Breast epithelium (tissue), 4 donors: Measurements from ENCODE around the gene RMND5A. TPM values are rescaled to one million over a fixed set of nuclear protein-coding genes. Genes with fewer than 3 reads are reported as not detected.

Experiments
- DNase-seq, 2 donors: peaks; one replicate each; pipeline ENCODE4 v3.0.0-alpha.2; 2019; ENCODE audit warnings: low spot score in 2 of 2
- H3K27ac ChIP-seq, 2 donors: fragments of 200-600 bp; sonication (generic) in 1 of 2; one replicate each; pipeline ENCODE4 v1.5.1; 2016 to 2019; ENCODE audit warnings: mild to moderate bottlenecking in 1 of 2
- H3K27me3 ChIP-seq, 2 donors: fragments of 200-600 bp; sonication (generic) in 1 of 2; one replicate each; pipeline versions ENCODE4 v1.5.1 to v1.6.0; 2017 to 2019; ENCODE audit warnings: control low read depth in 1 of 2, mild to moderate bottlenecking in 1 of 2
- H3K36me3 ChIP-seq: fragments of 200-600 bp; one replicate; pipeline ENCODE4 v1.5.1; 2019
- H3K4me1 ChIP-seq, 2 donors: fragments of 200-600 bp; sonication (generic); one replicate each; pipeline ENCODE4 v1.5.1; 2016 to 2019; ENCODE audit warnings: control low read depth in 1 of 2
- H3K4me3 ChIP-seq, 3 donors: fragments of 200-600 bp; sonication (generic); 1 replicate in 2 of 3; 2 replicates in 1 of 3; pipeline ENCODE4 v1.5.1; 2016 to 2019; ENCODE audit warnings: mild to moderate bottlenecking in 3 of 3, moderate library complexity in 2 of 3
- H3K9me3 ChIP-seq, 2 donors: fragments of 200-600 bp; sonication (generic) in 1 of 2; one replicate each; pipeline ENCODE4 v1.5.1; 2016 to 2019; ENCODE audit warnings: control low read depth in 1 of 2
- CTCF ChIP-seq, 3 donors: fragments of 450-650 bp; IDR thresholded peaks; one replicate each; pipeline ENCODE4 v1.5.1; 2016 to 2017; ENCODE audit warnings: antibody characterized with exemption in 3 of 3, mild to moderate bottlenecking in 3 of 3, moderate library complexity in 3 of 3
- POLR2A ChIP-seq: fragments of 450-650 bp; IDR thresholded peaks from one replicate; pipeline ENCODE4 v1.6.1; 2016; ENCODE audit warnings: antibody characterized with exemption, mild to moderate bottlenecking, moderate library complexity
- POLR2AphosphoS5 ChIP-seq, 3 donors: sonication (generic); formaldehyde crosslinking; IDR thresholded peaks; one replicate each; pipeline ENCODE4 v1.6.1; 2017; ENCODE audit warnings: antibody characterized with exemption in 3 of 3
- intact Hi-C: fragments of 100-400 bp; cut with DNase I; formaldehyde crosslinking; loops from one replicate; pipeline ENCODE4 v1.15.1; 2023; ENCODE audit warnings: low total_unique reads
- total RNA-seq, 3 donors: library from RNA; depleted of rRNA; stranded (reverse); fragments of >200 nt; gene quantifications; one replicate each; pipeline ENCODE4 v1.1.0, GENCODE V29; 2016

The RMND5A gene
- total RNA-seq, 3 donors from 2014 or later: 41.6 to 61.6 (median 44.3) TPM

DNA sequence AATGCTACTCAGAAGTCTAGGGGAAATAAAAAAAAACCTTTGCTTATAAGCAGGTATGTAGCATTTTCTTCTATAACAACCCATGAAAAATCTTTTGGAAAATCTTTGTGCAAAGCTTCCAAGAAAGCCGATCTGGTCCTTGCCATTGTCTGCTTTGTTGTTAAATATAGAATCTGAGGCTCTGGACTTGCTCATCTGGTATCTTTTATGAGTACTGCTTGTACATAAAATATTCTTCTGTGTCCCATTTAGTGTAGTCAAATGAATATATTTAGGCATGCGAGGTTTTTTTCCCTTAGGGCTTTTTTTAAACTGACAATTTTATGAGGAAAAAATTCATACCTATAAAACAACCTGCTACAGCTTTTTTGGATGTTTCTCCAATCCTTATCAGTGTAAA, 45.0 kb upstream of the RMND5A start:
- no peaks in the 10 kb centered on the region for H3K36me3 ChIP-seq
- H3K27me3 ChIP-seq: no peaks in the 10 kb centered on the region
- DNase-seq: no peak
- no peak overlapping the region for H3K4me3 ChIP-seq
- TF ChIP-seq POLR2AphosphoS5 (IDR thresholded peaks at IDR 0.05) (no peak), CTCF (IDR thresholded peaks at IDR 0.05) (no peak)
- H3K9me3 ChIP-seq: no peaks in the 10 kb centered on the region
- H3K27ac ChIP-seq: no peak overlapping the region
- intact Hi-C loops: no loop called here
- H3K4me1 ChIP-seq: no peaks in the 10 kb centered on the region

- no peak for DNase-seq
Observed at GRCh38 chr2:86675511-86676015, 44.5 kb upstream of the RMND5A start.

DNA sequence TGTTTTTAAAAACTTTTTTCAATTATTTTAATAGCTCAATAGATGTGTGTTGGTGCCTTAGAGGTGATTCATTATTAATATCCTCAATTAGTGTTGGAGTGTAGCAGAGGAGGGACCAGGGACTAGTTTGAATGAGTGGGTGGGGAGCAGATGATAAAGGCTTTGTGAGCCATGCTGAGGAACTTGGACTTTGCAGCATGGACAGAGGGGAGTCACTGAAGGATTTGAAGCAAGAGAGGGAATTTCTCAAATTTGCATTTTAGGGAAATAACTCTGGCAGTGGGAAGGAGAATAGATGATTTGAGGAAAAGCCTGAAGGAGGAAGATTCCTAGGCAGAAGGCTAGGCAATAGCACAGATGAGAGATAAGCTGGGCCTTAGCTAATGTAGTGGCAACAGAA, 42.3 kb upstream of the RMND5A start:
- Histone ChIP-seq H3K4me3 (no peak overlapping the region), H3K27me3 (no peaks in the 10 kb centered on the region), H3K9me3 (no peaks in the 10 kb centered on the region), H3K4me1 (no peaks in the 10 kb centered on the region), H3K36me3 (no peaks in the 10 kb centered on the region), H3K27ac (no peak overlapping the region)
- DNase-seq: no peak
- intact Hi-C loops: no loop called here
- TF ChIP-seq CTCF (IDR thresholded peaks at IDR 0.05) (no peak), POLR2A (no peak), POLR2AphosphoS5 (IDR thresholded peaks at IDR 0.05) (no peak)

More at GRCh38 chr2:86675511-86676015, 44.5 kb upstream of the RMND5A start:
- no peaks in the 10 kb centered on the region for H3K36me3 ChIP-seq
- H3K4me1 ChIP-seq: no peaks in the 10 kb centered on the region
- no peak overlapping the region for H3K27ac ChIP-seq
- H3K9me3 ChIP-seq: no peaks in the 10 kb centered on the region
- no peak overlapping the region for H3K4me3 ChIP-seq
- TF ChIP-seq POLR2A: no peak
- TF ChIP-seq CTCF (IDR thresholded peaks at IDR 0.05): peak in 1 of 3 donors; percentile 25
- TF ChIP-seq POLR2AphosphoS5 (IDR thresholded peaks at IDR 0.05): no peak
- intact Hi-C loops: no loop called here
- no peaks in the 10 kb centered on the region for H3K27me3 ChIP-seq

- TF ChIP-seq CTCF (IDR thresholded peaks at IDR 0.05): no peak
- TF ChIP-seq POLR2A: no peak
- TF ChIP-seq POLR2AphosphoS5 (IDR thresholded peaks at IDR 0.05): no peak
- no peak for DNase-seq
- no peaks in the 10 kb centered on the region for H3K9me3 ChIP-seq
- H3K27me3 ChIP-seq: no peaks in the 10 kb centered on the region
- H3K36me3 ChIP-seq: no peaks in the 10 kb centered on the region
- H3K4me3 ChIP-seq: no peak overlapping the region
- no peak overlapping the region for H3K27ac ChIP-seq
- intact Hi-C loops: no loop called here
- H3K4me1 ChIP-seq: no peaks in the 10 kb centered on the region
Observed at GRCh38 chr2:86679036-86679435, 41.1 kb upstream of the RMND5A start.

GRCh38 chr2:86685351-86685750, 34.7 kb upstream of the RMND5A start:
- Histone ChIP-seq H3K27ac (no peak overlapping the region), H3K9me3 (no peaks in the 10 kb centered on the region), H3K27me3 (no peaks in the 10 kb centered on the region), H3K4me1 (no peaks in the 10 kb centered on the region), H3K36me3 (no peaks in the 10 kb centered on the region), H3K4me3 (no peak overlapping the region)
- no peak for DNase-seq
- intact Hi-C loops: no loop called here
- TF ChIP-seq CTCF (IDR thresholded peaks at IDR 0.05) (no peak), POLR2AphosphoS5 (IDR thresholded peaks at IDR 0.05) (no peak), POLR2A (no peak)
